ENCODE measurements around the gene EML4.

The EML4 gene

GRCh38 chr2:42310007-42310515 is 140.9 kb downstream of the EML4 start:
- peaks cover 30% of the 10 kb centered on the region for H3K36me3 Mint-ChIP-seq (ENCODE audit: low read depth)
- H3K4me3 Mint-ChIP-seq: no peak overlapping the region
- no peak overlapping the region for H3K27ac Mint-ChIP-seq

GRCh38 chr2:42312106-42312505 is 143.0 kb downstream of the EML4 start:
- H3K9me3 Mint-ChIP-seq: no peaks in the 10 kb centered on the region
- H3K27ac Mint-ChIP-seq: no peak overlapping the region
- no peaks in the 10 kb centered on the region for H3K27me3 Mint-ChIP-seq (ENCODE audit: low read depth)
- no peak overlapping the region for H3K4me3 Mint-ChIP-seq
- H3K36me3 Mint-ChIP-seq (ENCODE audit: low read depth): peaks cover 29% of the 10 kb centered on the region
- H3K4me1 Mint-ChIP-seq (ENCODE audit: low read depth): peaks cover 8% of the 10 kb centered on the region

More at GRCh38 chr2:42310007-42310515, 140.9 kb downstream of the EML4 start:
- Mint-ChIP-seq H3K9me3 (no peaks in the 10 kb centered on the region), H3K4me1 (ENCODE audit: low read depth) (peaks cover 19% of the 10 kb centered on the region), H3K27me3 (ENCODE audit: low read depth) (no peaks in the 10 kb centered on the region)

GRCh38 chr2:42314892-42315468 is 145.8 kb downstream of the EML4 start:
- H3K4me1 Mint-ChIP-seq (ENCODE audit: low read depth): peaks cover 6% of the 10 kb centered on the region
- H3K27ac Mint-ChIP-seq: peak overlapping the region; percentile 1
- H3K9me3 Mint-ChIP-seq: no peaks in the 10 kb centered on the region
- H3K27me3 Mint-ChIP-seq (ENCODE audit: low read depth): no peaks in the 10 kb centered on the region
- peaks cover 28% of the 10 kb centered on the region for H3K36me3 Mint-ChIP-seq (ENCODE audit: low read depth)
- no peak overlapping the region for H3K4me3 Mint-ChIP-seq

GRCh38 chr2:42315844-42316470 is 146.8 kb downstream of the EML4 start:
- H3K36me3 Mint-ChIP-seq (ENCODE audit: low read depth): peaks cover 33% of the 10 kb centered on the region
- H3K4me3 Mint-ChIP-seq: no peak overlapping the region
- H3K27me3 Mint-ChIP-seq (ENCODE audit: low read depth): no peaks in the 10 kb centered on the region
- no peaks in the 10 kb centered on the region for H3K9me3 Mint-ChIP-seq
- no peak overlapping the region for H3K27ac Mint-ChIP-seq
- peaks cover 10% of the 10 kb centered on the region for H3K4me1 Mint-ChIP-seq (ENCODE audit: low read depth)

- Mint-ChIP-seq H3K4me3 (no peak overlapping the region), H3K27me3 (ENCODE audit: low read depth) (no peaks in the 10 kb centered on the region), H3K36me3 (ENCODE audit: low read depth) (peaks cover 40% of the 10 kb centered on the region), H3K27ac (no peak overlapping the region), H3K9me3 (no peaks in the 10 kb centered on the region), H3K4me1 (ENCODE audit: low read depth) (peaks cover 14% of the 10 kb centered on the region)
Observed at GRCh38 chr2:42316910-42317309, 147.8 kb downstream of the EML4 start.

- Mint-ChIP-seq H3K27me3 (ENCODE audit: low read depth) (no peaks in the 10 kb centered on the region), H3K4me3 (no peak overlapping the region), H3K4me1 (ENCODE audit: low read depth) (peaks cover 14% of the 10 kb centered on the region), H3K9me3 (no peaks in the 10 kb centered on the region), H3K36me3 (ENCODE audit: low read depth) (peaks cover 42% of the 10 kb centered on the region), H3K27ac (no peak overlapping the region)
Observed at GRCh38 chr2:42317486-42317885, 148.3 kb downstream of the EML4 start.

- Mint-ChIP-seq H3K4me3 (no peak overlapping the region), H3K36me3 (ENCODE audit: low read depth) (peaks cover 45% of the 10 kb centered on the region), H3K9me3 (no peaks in the 10 kb centered on the region), H3K27ac (no peak overlapping the region), H3K4me1 (ENCODE audit: low read depth) (peaks cover 14% of the 10 kb centered on the region), H3K27me3 (ENCODE audit: low read depth) (no peaks in the 10 kb centered on the region)
Observed at GRCh38 chr2:42317945-42318344, 148.8 kb downstream of the EML4 start.

DNA sequence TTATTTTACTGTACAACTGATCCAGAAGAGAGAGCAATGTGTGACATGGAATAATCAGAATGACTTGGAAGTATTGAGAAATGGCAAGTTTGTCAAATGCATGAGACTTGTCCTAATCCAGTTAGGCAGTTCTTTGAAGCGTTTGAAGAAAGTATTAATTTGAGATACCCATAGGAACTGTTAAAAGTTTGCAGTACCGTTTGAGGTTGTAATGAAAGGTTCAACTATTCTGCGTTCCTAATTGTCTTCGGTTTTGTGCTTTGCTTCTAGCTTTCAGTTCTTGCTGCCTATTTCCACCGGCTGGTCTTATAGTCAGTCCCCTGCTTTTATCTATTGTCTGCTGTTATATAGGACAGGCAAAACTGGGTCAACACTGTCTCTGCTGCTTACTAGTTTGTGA is 150.1 kb downstream of the EML4 start:
- H3K9me3 Mint-ChIP-seq: no peaks in the 10 kb centered on the region
- no peaks in the 10 kb centered on the region for H3K27me3 Mint-ChIP-seq (ENCODE audit: low read depth)
- no peak overlapping the region for H3K27ac Mint-ChIP-seq
- H3K4me1 Mint-ChIP-seq (ENCODE audit: low read depth): peaks cover 14% of the 10 kb centered on the region
- H3K36me3 Mint-ChIP-seq (ENCODE audit: low read depth): peaks cover 48% of the 10 kb centered on the region
- H3K4me3 Mint-ChIP-seq: no peak overlapping the region

DNA sequence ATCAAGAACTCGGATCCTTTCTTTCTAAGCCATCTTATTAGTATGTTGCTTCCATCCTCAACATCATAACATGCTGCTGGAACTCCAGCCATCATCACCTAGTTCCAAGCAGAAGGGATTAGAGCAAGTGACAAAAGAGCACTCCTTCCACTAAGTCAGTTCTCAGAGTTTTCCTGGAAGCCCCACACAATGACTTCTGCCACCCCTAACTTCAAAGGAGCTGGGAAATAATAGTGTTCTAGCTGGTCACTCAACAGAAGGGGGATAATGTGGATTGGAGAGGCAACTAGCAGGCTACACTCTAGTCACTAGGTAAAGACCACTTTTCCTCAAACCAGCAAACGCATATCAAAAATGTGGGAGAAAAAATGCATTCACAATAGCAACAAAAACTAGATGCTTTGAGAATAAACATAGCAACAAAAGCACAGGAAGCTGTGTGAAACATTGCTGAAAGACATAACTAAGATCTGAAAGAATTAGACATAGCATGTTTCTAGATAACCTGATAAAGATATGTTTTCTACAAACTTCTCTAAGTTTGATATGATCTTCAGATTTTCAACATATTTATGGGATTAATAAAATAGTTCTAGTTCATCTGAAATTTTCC is 152.4 kb downstream of the EML4 start:
- peaks cover 45% of the 10 kb centered on the region for H3K36me3 Mint-ChIP-seq (ENCODE audit: low read depth)
- H3K4me1 Mint-ChIP-seq (ENCODE audit: low read depth): peaks cover 15% of the 10 kb centered on the region
- no peaks in the 10 kb centered on the region for H3K27me3 Mint-ChIP-seq (ENCODE audit: low read depth)
- no peak overlapping the region for H3K27ac Mint-ChIP-seq
- no peaks in the 10 kb centered on the region for H3K9me3 Mint-ChIP-seq
- no peak overlapping the region for H3K4me3 Mint-ChIP-seq

DNA sequence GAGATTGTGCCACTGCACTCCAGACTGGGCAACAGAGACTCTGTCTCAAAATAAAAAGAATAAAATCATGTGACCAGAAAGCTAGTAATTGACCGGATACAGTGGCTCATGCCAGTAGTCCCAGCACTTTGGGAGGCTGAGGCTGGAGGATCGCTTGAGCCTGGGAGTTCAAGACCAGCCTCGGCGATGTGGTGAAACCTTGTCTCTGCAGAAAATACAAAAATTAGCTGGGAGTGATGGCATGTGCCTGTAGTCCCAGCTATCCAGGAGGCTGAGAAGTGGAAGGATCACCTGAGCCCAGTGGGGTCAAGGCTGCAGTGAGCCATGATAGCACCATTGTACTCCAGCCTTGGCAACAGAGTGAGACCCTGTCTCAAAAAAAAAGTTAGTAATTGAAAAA is 155.1 kb downstream of the EML4 start:
- Mint-ChIP-seq H3K27ac (no peak overlapping the region), H3K4me1 (ENCODE audit: low read depth) (peaks cover 26% of the 10 kb centered on the region), H3K9me3 (no peaks in the 10 kb centered on the region), H3K36me3 (ENCODE audit: low read depth) (peaks cover 43% of the 10 kb centered on the region), H3K4me3 (no peak overlapping the region), H3K27me3 (ENCODE audit: low read depth) (no peaks in the 10 kb centered on the region)

DNA sequence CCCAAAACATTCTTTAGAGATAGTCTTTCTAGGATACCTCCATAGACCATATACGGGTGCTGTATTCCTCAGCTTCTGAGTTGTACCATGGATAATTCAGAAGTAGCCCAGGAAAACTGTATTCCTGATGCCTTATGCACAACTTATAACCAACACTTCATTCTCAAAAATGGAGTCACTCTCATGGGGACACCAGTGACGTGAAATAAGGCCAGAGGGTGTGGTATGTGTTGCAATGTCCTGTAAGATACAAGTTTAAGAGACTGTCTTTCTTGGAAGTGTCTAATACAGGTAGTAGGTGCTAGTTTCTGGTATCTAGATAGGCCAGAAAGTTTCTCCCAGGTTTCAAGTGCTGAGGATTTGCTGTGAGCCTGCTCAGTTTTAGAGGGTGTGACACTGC is 155.8 kb downstream of the EML4 start:
- H3K9me3 Mint-ChIP-seq: no peaks in the 10 kb centered on the region
- no peaks in the 10 kb centered on the region for H3K27me3 Mint-ChIP-seq (ENCODE audit: low read depth)
- peaks cover 28% of the 10 kb centered on the region for H3K4me1 Mint-ChIP-seq (ENCODE audit: low read depth)
- H3K36me3 Mint-ChIP-seq (ENCODE audit: low read depth): peaks cover 47% of the 10 kb centered on the region
- H3K4me3 Mint-ChIP-seq: no peak overlapping the region
- no peak overlapping the region for H3K27ac Mint-ChIP-seq

- H3K27ac Mint-ChIP-seq: no peak overlapping the region
- H3K36me3 Mint-ChIP-seq (ENCODE audit: low read depth): peaks cover 44% of the 10 kb centered on the region
- no peaks in the 10 kb centered on the region for H3K27me3 Mint-ChIP-seq (ENCODE audit: low read depth)
- H3K4me3 Mint-ChIP-seq: no peak overlapping the region
- H3K9me3 Mint-ChIP-seq: no peaks in the 10 kb centered on the region
- peaks cover 26% of the 10 kb centered on the region for H3K4me1 Mint-ChIP-seq (ENCODE audit: low read depth)
Observed at GRCh38 chr2:42325609-42326008, 156.5 kb downstream of the EML4 start.

DNA sequence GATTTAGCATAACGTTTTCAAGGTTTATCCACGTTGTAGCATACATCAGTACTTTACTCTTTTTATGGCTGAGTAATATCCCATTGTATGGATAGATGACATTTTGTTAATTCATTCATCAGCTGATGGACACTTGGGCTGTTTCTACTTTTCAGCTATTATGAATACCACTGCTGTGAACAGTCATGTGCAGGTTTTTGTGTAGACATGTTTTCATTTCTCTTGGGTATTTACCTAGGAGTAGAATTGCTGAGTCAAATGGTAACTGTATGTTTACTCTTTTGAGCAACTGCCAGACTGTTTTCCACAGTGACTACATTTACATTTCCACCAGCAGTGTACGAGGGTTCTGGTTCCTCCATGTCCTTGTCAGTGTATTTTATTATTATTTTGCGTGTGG is 158.0 kb downstream of the EML4 start:
- Mint-ChIP-seq H3K36me3 (ENCODE audit: low read depth) (peaks cover 45% of the 10 kb centered on the region), H3K4me3 (no peak overlapping the region), H3K9me3 (no peaks in the 10 kb centered on the region), H3K27ac (peak overlapping the region; percentile 39), H3K27me3 (ENCODE audit: low read depth) (no peaks in the 10 kb centered on the region), H3K4me1 (ENCODE audit: low read depth) (peaks cover 22% of the 10 kb centered on the region)

DNA sequence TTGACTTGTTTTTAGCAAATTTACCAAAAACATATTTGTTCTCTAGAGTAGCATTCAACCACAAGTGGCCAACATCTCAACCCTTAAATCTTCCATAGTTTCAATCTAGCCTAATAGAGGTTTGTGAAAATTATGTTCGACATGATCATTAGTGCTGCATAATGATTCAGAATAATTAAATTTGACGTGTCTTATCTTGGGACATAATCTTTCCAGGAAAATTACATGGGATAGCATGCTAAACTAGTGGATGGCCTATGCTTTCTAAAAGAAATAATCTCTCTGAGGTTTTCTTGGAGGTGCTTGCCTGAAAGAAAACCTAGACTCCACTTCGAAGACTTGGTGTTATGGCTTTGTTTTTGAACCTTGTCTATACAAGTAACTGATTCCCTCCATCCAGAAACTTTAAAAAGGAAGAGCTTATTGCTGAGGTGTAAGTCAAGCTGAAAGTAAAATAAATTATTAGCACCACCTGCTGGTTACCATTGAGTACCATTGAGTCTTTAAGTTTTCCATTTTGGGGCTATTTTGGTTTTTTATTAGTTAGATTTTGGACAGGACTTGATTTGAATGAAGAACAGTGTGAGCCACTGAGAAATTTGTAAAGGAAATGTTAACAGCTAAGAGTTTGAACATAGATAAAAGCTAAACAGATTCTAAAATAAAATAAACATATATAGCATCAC is 159.1 kb downstream of the EML4 start:
- H3K4me3 Mint-ChIP-seq: no peak overlapping the region
- no peaks in the 10 kb centered on the region for H3K27me3 Mint-ChIP-seq (ENCODE audit: low read depth)
- peak overlapping the region; percentile 52 for H3K27ac Mint-ChIP-seq
- H3K9me3 Mint-ChIP-seq: no peaks in the 10 kb centered on the region
- H3K36me3 Mint-ChIP-seq (ENCODE audit: low read depth): peaks cover 47% of the 10 kb centered on the region
- peaks cover 22% of the 10 kb centered on the region for H3K4me1 Mint-ChIP-seq (ENCODE audit: low read depth)

DNA sequence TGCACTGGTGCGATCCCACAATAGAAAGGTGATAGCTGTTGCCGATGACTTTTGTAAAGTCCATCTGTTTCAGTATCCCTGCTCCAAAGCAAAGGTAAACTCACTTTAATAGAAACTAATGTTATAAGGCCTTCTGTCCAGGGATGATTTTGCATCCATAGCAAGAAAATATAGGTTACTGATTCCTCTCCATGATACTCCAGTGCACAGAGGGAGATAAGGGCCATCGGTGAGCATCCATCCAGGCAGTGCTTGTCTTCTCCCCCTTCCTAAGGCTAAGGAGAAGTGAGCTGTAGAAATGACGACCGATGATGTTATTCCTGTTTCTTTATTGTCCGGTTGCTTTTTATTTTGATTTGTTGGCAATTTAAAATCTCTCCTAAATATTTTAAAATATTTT is 159.8 kb downstream of the EML4 start:
- H3K4me3 Mint-ChIP-seq: no peak overlapping the region
- no peaks in the 10 kb centered on the region for H3K9me3 Mint-ChIP-seq
- peaks cover 53% of the 10 kb centered on the region for H3K36me3 Mint-ChIP-seq (ENCODE audit: low read depth)
- H3K4me1 Mint-ChIP-seq (ENCODE audit: low read depth): peaks cover 22% of the 10 kb centered on the region
- H3K27ac Mint-ChIP-seq: no peak overlapping the region
- no peaks in the 10 kb centered on the region for H3K27me3 Mint-ChIP-seq (ENCODE audit: low read depth)
